ENCODE data around the gene PADI1.

DNA sequence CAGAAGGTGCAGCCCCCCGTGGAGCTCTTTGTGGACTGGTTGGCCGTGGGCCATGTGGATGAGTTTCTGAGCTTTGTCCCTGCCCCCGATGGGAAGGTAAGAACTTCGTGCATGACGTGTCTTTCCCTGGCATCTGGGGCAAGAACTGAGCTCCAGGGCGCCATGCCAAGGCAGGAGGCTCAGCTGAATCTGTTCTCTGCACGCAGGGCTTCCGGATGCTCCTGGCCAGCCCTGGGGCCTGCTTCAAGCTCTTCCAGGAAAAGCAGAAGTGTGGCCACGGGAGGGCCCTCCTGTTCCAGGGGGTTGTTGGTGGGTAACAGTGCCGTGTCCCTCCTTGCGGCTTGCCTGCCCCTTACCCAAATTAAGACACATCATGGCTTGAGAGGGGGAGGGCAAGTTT is 71.6 kb downstream of the PADI1 start:
- TF ChIP-seq, protein P1, sequence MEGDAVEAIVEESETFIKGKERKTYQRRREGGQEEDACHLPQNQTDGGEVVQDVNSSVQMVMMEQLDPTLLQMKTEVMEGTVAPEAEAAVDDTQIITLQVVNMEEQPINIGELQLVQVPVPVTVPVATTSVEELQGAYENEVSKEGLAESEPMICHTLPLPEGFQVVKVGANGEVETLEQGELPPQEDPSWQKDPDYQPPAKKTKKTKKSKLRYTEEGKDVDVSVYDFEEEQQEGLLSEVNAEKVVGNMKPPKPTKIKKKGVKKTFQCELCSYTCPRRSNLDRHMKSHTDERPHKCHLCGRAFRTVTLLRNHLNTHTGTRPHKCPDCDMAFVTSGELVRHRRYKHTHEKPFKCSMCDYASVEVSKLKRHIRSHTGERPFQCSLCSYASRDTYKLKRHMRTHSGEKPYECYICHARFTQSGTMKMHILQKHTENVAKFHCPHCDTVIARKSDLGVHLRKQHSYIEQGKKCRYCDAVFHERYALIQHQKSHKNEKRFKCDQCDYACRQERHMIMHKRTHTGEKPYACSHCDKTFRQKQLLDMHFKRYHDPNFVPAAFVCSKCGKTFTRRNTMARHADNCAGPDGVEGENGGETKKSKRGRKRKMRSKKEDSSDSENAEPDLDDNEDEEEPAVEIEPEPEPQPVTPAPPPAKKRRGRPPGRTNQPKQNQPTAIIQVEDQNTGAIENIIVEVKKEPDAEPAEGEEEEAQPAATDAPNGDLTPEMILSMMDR (IDR thresholded peaks at IDR 0.05) = no peak
- no peak for TF ChIP-seq POLR2A (IDR thresholded peaks at IDR 0.05)

Data from adrenal gland (tissue), 5 donors.